GM19438 (cell line): Measurements from ENCODE around the gene CERCAM.

Source experiments
- ATAC-seq: cut with Tn5 transposase; IDR thresholded peaks from one replicate; pipeline ENCODE4 v1.9.1; 2021; ENCODE audit warnings: low read depth; ENCODE audit not compliant: unreplicated experiment

CERCAM gene

DNA sequence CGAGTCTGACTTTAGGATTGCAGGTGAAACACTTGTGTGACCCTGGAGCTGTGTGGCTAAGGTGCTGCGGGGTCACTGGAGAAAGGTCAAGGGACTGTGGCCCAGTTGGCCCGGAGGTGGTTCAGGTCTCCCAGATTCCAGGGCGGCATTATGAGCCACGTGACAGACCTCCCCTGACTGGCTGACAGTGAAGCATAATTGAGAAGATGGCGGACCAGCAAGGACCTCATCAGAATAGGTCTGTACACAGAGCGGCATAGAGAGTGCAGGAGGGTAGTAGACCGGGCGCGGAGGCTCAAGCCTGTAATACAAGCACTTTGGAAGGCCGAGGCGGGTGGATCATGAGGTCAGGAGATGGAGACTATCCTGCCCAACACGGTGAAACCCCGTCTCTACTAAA, 34.3 kb downstream of the CERCAM start:
- ATAC-seq, result no peak

DNA sequence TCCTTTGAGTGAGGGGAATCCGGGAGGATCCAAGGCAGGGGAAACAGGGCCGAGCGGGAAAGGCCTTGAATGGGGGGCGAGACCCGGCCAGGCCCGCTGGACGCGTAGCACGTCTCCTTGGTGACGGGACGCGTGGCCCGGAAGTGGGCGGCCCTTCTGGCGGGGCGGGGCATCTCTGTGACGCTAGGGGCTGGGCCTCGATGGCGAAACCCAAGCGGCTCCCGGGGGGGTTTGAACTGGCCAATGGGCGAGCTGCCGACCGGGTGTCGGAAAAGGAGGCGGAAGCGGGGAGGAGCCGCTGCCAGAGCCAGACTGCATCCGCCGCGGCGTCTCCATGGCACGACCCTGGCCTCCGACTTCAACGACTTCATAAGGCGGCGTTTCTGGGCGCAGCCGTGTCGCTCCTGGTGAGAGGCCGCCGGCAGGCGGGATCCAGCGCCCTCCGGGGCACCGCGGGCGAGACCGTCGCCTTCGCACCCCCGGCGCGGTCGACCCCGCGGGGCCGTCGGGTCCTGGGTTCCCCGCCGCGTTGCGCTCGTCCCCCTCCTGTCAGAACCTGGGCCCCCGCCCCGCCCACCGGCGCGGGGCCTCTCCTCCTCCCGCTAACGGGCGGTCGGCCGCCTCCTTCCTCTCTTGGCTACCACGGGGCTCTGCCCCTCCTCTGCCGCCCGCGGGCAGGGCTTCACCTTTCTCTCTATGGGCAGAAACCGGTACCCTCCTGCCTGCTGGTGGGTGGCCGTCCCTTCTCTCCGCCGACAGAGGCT, 35.4 kb downstream of the CERCAM start, which contains the start of gene ODF2:
TSS of gene ODF2 (plus strand) at position 158 of the 764 bp plus-strand sequence. CDS start at position 244, 86 bp downstream.
- peak; percentile 86 for ATAC-seq

DNA sequence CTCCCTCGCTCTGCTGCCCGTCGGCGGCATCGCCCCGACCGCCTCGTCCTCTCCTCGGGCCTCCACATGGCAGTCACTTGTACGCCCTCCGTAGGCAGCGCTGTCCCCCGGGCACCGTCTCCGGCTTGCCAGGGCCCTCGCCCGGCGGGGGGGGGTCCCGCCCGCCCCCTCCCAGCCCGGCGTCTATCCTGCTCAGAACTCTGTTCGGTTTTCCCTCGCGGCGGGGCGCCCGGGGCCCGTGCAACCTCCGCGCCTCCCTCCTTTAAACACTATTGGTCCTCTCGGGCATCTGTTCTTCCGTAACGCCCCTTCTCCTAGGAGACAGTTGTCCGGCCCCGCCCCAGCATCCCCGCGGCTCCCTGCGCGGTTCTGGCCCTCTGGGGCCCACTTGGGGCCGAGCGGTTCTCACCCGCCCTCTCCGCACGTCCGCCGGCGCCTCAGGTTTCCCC, 36.0 kb downstream of the CERCAM start:
- ATAC-seq, result peak; percentile 49

DNA sequence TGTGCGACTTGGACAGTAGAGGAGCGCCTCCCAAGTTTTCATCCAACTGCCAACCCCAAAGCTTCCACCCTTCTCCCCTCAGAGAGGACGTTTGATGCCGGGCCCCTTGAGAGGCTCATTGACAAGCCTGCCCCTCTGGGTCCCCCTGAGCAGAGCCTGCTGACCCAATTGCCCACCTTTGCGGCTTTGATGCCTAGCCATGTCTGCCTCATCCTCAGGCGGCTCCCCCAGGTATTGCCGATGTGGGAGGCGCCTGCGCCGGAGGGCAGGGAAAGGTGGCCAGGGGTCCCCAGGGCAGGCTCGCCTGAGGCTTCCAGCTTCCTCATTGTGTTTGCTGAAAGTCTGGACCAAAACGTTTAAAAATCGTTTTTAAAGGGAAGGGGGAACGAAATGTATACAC, 36.5 kb downstream of the CERCAM start:
- no peak for ATAC-seq

DNA sequence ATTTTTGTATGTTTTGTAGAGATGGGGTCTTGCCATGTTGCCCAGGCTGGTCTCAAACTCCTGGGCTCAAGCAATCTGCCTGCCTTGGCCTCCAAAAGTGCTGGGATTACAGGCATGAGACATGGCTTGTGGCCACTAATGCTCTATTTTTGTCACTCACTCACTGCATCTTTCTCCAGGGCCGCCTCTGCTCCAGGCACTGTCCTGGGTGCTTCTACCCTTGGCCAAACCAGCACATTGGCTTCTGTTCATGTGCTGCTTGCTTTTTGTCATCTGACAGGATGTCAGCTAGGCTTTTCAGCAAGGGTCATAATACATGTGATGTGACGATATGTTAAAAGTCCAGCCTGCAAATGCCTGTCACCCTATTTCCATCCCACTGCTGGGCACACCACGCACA, 38.4 kb downstream of the CERCAM start:
- ATAC-seq, result no peak

DNA sequence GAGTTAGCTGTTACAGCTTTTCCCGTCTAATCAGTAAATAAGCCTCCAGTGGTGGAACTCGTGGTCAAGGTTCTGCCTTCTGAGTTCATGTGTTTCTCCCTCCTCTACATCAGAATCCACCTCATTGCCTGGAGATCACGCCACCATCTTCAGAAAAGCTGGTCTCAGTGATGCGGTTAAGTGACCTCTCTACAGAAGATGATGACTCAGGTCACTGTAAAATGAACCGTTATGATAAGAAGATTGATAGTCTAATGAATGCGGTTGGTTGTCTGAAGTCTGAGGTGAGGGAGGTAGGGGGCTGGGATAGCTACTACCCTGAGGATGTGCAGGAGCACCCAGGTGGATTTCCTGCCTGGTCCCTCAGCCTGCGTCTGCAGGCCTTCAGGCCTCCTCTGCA, 48.4 kb downstream of the CERCAM start:
- ATAC-seq, result no peak

DNA sequence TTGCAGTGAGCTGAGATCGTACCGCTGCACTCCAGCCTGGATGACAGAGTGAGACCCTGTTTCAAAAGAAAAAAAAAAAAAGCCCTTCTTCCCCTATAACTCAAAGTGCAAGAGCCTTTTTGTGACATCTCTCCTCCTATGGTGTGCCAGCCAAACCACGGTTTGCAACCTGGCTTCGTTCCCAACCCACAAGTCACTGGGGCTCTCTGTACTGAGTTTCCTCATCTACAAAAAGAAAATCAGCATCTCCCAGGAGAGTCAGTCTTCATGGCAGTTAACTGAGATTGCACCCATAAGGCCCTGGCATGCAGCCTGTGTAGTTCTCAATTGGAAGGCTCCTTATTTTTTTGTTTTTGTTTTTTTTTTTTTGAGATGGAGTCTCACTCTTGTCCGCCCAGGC, 49.9 kb downstream of the CERCAM start:
- ATAC-seq, result no peak

DNA sequence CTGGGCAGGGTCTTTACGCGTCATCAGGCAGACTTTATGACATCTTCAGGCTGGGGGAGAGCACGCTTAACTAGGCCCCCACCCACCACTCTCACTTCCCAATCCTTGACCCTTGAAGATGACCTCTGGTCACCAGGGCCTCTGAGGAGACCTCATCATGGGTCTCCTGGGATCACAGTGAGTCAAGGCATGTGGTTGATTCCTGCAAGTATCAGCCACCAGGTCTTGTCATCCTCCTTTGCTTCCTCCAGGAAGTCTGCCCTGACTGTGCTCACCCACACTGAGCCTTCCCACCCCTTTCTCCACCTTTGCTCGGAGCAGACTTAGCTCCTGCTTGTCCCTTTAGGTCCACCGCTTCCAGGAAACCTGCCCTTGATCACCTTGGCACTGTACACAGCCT, 52.4 kb downstream of the CERCAM start:
- no peak for ATAC-seq

DNA sequence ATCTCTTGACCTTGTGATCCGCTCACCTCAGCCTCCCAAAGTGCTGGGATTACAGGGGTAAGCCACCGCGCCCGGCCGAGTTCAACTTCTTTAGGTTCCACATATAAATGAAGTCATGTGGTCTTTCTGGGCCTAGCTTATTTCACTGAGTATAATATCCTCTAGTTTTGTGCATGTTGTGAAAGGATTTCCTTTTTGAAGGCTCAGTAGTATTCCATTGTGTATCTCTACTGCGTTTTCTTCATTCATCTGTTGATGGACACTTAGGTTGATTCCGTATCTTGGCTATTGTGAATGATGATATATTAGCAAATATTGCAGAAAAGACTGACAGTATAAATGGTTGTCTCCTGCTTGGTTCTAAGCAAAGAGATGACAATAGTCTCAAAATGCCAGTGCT, 55.2 kb downstream of the CERCAM start:
- no peak for ATAC-seq

DNA sequence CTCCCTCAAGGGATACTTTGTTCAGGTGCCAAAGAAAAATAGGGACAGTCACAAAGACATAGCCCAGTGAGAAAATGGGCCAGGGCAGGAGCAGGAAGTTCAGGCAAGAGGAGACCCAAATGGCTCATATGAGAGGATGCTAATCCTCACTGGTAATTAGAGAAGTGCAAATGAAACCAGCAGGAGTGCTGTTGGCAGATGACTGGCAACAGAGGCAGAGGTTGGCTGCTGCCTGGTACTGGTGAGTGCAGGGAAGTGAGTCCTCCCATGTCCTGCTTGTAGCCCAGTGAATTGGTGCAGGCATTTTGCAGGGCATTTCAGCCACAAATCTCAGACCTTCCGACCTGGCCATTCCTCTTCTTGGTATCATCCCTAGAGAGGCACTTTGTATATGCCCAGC, 58.6 kb downstream of the CERCAM start:
- no peak for ATAC-seq

DNA sequence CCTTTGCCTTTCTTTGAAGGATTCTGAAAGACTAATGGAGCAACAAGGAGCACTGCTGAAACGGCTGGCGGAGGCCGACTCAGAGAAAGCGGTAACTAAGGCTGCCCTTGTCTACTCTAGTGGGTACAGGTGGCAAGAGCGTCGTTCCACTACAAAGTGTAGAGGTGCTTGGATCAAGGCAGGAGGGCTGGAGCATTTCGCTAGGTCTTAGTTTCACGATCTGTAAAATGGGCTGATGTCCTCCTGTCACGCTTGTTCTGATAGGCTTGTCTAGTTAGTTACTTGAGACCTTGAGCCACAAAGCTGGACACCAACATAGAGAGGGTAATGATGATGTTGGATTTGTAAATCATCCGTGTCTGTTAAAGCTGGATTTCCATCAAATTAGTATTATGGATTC, 60.9 kb downstream of the CERCAM start:
- ATAC-seq, result no peak

DNA sequence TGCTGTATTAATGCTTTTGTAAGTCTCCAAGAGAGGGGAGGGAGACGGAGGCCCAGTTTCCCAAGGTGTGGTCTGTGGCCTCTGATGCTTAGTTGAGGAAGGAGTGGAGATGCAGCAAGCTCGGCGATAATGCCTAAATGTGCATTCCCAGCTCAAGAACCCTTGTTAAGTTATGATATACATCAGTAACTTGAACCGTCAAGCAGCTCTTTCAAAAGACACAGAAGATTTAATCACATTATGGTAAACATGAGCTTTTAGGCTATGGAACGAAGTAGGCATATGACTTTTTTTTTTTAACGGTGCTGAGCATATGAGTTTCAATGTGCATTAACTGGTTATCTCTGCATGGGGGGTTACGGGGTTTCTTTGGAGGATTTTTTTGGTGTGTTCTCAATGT, 61.5 kb downstream of the CERCAM start:
- ATAC-seq, result no peak

DNA sequence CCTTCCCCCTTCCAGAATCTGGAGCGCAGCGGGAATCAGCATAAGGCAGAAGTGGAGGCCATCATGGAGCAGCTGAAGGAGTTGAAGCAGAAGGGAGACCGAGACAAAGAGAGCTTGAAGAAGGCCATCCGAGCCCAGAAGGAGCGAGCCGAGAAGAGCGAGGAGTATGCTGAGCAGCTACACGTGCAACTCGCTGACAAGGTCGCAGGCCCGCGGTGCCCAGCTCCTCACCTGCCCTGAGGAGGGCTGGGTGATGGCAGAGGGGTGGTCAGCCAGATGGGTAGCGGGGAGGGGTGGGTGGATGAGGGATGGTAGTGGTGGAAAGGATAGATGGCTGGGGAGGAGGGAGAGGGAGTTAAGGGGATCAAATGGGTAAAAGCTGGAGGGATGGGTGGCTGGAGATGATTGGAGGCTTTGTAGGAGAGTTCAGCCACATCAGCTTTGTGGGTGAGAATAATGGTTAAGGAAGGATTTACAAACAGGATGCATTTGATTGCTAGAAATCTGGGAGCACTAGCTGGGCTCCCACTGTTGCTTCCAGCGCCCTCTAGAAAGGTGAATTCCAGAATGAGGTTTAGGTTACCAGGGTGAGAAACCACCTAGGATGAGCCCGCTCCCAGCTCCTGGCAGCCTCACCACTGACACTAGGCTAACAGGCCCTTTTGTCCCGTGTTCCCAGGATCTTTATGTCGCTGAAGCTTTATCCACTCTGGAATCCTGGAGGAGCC, 64.2 kb downstream of the CERCAM start:
- no peak for ATAC-seq

DNA sequence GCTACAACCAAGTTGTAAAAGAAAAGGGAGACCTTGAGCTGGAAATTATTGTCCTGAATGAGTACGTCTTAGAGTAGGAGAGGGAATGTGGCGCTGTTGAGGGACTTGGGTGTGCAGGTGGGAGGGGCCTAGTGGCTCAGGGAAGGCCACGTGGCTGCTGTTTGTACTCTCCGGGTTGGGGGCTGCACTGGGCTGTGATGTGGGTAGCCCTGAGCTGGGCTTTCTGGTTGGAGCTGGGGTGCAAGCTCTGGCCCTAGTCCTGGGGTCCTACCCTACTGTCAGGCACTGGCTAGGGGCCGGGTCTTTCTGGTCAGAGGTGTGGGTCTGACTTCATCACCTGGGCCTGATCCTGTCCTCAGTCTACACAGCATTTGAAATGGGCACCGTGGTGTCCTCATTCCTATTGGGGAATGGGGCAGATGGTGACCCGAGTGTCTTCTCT, 64.8 kb downstream of the CERCAM start:
- no peak for ATAC-seq

DNA sequence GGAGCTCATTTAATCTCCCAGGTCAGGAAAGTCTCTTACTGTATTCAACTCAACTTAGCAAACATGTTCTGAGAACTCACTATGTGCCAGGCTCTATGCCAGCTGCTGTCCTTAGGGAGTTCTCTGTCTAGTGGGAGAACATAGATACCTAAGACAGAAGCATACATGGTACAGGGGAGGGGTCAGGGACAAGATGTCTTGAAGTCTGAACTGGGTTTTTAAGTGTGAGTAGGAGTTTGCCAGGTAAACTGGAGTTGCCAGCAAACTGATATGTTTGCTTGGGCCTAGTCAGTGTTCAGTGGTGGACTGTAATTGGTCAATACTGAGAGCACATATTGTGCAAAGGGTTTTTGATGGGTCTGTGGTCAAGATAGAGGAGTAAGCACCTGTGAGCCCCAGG, 65.5 kb downstream of the CERCAM start:
- ATAC-seq, result no peak
